ENCODE data around the gene CEP44. TPM values are rescaled to one million over a fixed set of nuclear protein-coding genes. Genes with fewer than 3 reads are reported as not detected.
"Not testable (repeated sequence)": the region's sequence is repeated elsewhere in the genome, so short reads cannot be mapped to it uniquely, and the experiment has no call there.

The CEP44 gene
- total RNA-seq, 2 donors from 2014 or later: 10.7 to 15.5 TPM

- DNase-seq (no peak), ATAC-seq (no peak)
- intact Hi-C loops (cut with DNase I, micrococcal nuclease): loop anchor here in 1 of 2 donors (10.0 kb wide), 1 partner anchor 102 kb away; no protein-coding TSS in a partner anchor
Observed at GRCh38 chr4:174316546-174316945, 32.8 kb downstream of the CEP44 start.

- intact Hi-C loops (cut with DNase I, micrococcal nuclease): loop anchor here in 1 of 2 donors (10.0 kb wide), 1 partner anchor 102 kb away; no protein-coding TSS in a partner anchor
- DNase-seq: no peak
- no peak for ATAC-seq
Observed at GRCh38 chr4:174316954-174317353, 33.2 kb downstream of the CEP44 start.

- intact Hi-C loops (cut with DNase I, micrococcal nuclease): loop anchor here in 1 of 2 donors (10.0 kb wide), 1 partner anchor 103 kb away; no protein-coding TSS in a partner anchor
- no peak for DNase-seq
Observed at GRCh38 chr4:174317531-174317930, 33.8 kb downstream of the CEP44 start.

GRCh38 chr4:174318829-174319764 lies 35.4 kb downstream of the CEP44 start:
- DNase-seq (no peak), ATAC-seq (no peak)
- intact Hi-C loops (cut with DNase I, micrococcal nuclease): loop anchor here in 1 of 2 donors (10.0 kb wide), 1 partner anchor 104 kb away; no protein-coding TSS in a partner anchor

More at GRCh38 chr4:174317531-174317930, 33.8 kb downstream of the CEP44 start:
- ATAC-seq: peak; percentile 62

- DNase-seq (no peak), ATAC-seq (no peak)
- intact Hi-C loops (cut with DNase I, micrococcal nuclease): no loop called here
Observed at GRCh38 chr4:174320494-174321199, 36.9 kb downstream of the CEP44 start.

GRCh38 chr4:174324236-174324635 lies 40.5 kb downstream of the CEP44 start:
- no peak for DNase-seq
- intact Hi-C loops (cut with DNase I, micrococcal nuclease): no loop called here
- no peak for ATAC-seq

GRCh38 chr4:174324725-174325124 lies 41.0 kb downstream of the CEP44 start:
- DNase-seq (no peak), ATAC-seq (no peak)
- intact Hi-C loops (cut with DNase I, micrococcal nuclease): no loop called here

- intact Hi-C loops (cut with DNase I, micrococcal nuclease): no loop called here
- no peak for DNase-seq
- ATAC-seq: no peak
Observed at GRCh38 chr4:174332741-174333493, 49.2 kb downstream of the CEP44 start.

GRCh38 chr4:174334628-174335027 lies 50.9 kb downstream of the CEP44 start:
- ATAC-seq: no peak
- no peak for DNase-seq
- intact Hi-C loops (cut with DNase I, micrococcal nuclease): no loop called here

- ATAC-seq: no peak
- intact Hi-C loops (cut with DNase I, micrococcal nuclease): no loop called here
- no peak for DNase-seq
Observed at GRCh38 chr4:174340714-174341113, 57.0 kb downstream of the CEP44 start.

GRCh38 chr4:174349156-174349555 lies 65.4 kb downstream of the CEP44 start:
- DNase-seq: no peak
- intact Hi-C loops (cut with DNase I, micrococcal nuclease): no loop called here
- ATAC-seq: no peak

- DNase-seq: no peak
- intact Hi-C loops (cut with DNase I, micrococcal nuclease): no loop called here
- no peak for ATAC-seq
Observed at GRCh38 chr4:174352061-174352819, 68.5 kb downstream of the CEP44 start.

GRCh38 chr4:174357321-174357720 lies 73.6 kb downstream of the CEP44 start:
- DNase-seq: no peak
- no peak for ATAC-seq
- intact Hi-C loops (cut with DNase I, micrococcal nuclease): no loop called here

- intact Hi-C loops (cut with DNase I, micrococcal nuclease): no loop called here
- no peak for ATAC-seq
- no peak for DNase-seq
Observed at GRCh38 chr4:174358410-174358809, 74.7 kb downstream of the CEP44 start.

- no peak for ATAC-seq
Observed at GRCh38 chr4:174358829-174359228, 75.1 kb downstream of the CEP44 start.

GRCh38 chr4:174362340-174362739 lies 78.6 kb downstream of the CEP44 start:
- DNase-seq (no peak), ATAC-seq (no peak)
- intact Hi-C loops (cut with DNase I, micrococcal nuclease): loop anchor here (10.0 kb wide), 2 partner anchors 272 to 352 kb away; no protein-coding TSS in a partner anchor

More at GRCh38 chr4:174358829-174359228, 75.1 kb downstream of the CEP44 start:
- no peak for DNase-seq
- intact Hi-C loops (cut with DNase I, micrococcal nuclease): no loop called here

GRCh38 chr4:174363782-174364181 lies 80.1 kb downstream of the CEP44 start:
- not testable (repeated sequence) for ATAC-seq, DNase-seq
- intact Hi-C loops (cut with DNase I, micrococcal nuclease): loop anchor here (2.0 to 10.0 kb wide), 3 partner anchors 269 to 351 kb away; no protein-coding TSS in a partner anchor

- no peak for DNase-seq
- intact Hi-C loops (cut with DNase I, micrococcal nuclease): loop anchor here (2.0 to 10.0 kb wide), 3 partner anchors 268 to 350 kb away; no protein-coding TSS in a partner anchor
- ATAC-seq: no peak
Observed at GRCh38 chr4:174365018-174365587, 81.4 kb downstream of the CEP44 start.
